ENCODE data around the gene SLC1A1.

GRCh38 chr9:4622016-4622415 lies 131.7 kb downstream of the SLC1A1 start:
- no peak for TF ChIP-seq FOXP2 (optimal IDR thresholded peaks at IDR 0.05; ENCODE audit: borderline replicate concordance, extremely low read depth, extremely low read length, insufficient read depth)
- TF ChIP-seq TAF1 (IDR thresholded peaks at IDR 0.05; ENCODE audit: borderline replicate concordance, insufficient read depth, low read length): no peak
- TF ChIP-seq POLR2AphosphoS5 (IDR thresholded peaks at IDR 0.05; ENCODE audit: low read depth, low read length): no peak
- no peak for TF ChIP-seq SIN3A (IDR thresholded peaks at IDR 0.05; ENCODE audit: borderline replicate concordance, insufficient read depth, low read length)
- TF ChIP-seq REST (IDR thresholded peaks at IDR 0.05; ENCODE audit: insufficient read depth in 1 of 2, low read depth in 2 of 2, low read length in 2 of 2): no peak

Data from PFSK-1 (cell line).